Measurements from ENCODE around the gene MRPL41.

DNA sequence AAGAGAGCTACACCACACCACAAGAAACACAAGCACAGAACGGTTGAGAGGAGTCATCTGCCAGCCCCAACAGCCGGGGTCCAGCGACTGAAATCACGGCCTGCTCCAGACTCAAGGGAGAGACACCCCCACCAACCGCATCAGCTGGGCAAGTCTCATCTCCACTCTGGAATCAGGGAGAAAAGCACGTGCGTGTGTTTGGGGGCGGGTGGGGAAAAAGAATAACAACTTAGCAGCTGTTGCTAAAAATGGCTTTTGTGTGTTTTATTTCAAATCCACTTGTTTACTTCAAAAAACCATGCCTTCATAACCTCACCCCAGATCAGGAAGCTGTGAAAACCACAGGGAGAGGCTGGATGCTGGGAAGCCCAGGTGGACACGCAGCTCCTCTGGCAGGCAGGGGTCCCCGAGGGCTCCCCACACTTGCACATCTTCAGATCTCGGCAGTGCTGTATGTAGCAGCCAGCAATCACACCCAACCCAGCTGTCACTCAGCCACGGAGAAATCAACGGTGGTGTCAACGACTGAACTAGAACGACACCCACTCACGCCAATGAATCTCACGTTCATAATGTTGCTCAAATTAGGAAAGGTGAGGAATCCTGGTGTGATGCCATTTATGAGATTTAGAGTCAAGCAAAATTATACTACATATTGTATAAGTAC is 20.4 kb upstream of the MRPL41 start:
- TF ChIP-seq, protein P1, sequence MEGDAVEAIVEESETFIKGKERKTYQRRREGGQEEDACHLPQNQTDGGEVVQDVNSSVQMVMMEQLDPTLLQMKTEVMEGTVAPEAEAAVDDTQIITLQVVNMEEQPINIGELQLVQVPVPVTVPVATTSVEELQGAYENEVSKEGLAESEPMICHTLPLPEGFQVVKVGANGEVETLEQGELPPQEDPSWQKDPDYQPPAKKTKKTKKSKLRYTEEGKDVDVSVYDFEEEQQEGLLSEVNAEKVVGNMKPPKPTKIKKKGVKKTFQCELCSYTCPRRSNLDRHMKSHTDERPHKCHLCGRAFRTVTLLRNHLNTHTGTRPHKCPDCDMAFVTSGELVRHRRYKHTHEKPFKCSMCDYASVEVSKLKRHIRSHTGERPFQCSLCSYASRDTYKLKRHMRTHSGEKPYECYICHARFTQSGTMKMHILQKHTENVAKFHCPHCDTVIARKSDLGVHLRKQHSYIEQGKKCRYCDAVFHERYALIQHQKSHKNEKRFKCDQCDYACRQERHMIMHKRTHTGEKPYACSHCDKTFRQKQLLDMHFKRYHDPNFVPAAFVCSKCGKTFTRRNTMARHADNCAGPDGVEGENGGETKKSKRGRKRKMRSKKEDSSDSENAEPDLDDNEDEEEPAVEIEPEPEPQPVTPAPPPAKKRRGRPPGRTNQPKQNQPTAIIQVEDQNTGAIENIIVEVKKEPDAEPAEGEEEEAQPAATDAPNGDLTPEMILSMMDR (conservative IDR thresholded peaks at IDR 0.05 in 1 of 2, IDR thresholded peaks at IDR 0.05 in 1 of 2; ENCODE audit: low read depth in 1 of 2, low read length in 2 of 2), result no peak
- TF ChIP-seq EZH2 (IDR thresholded peaks at IDR 0.05; ENCODE audit: low read length, missing control alignments), result no peak

Data from fibroblast of lung (primary cell).